ENCODE measurements around the gene IFNW1. TPM values are rescaled to one million over a fixed set of nuclear protein-coding genes. Genes with fewer than 3 reads are reported as not detected.
"Not testable (repeated sequence)": the region's sequence is repeated elsewhere in the genome, so short reads cannot be mapped to it uniquely, and the experiment has no call there.

The IFNW1 gene
- total and polyA plus RNA-seq, 11 donors: not detected

DNA sequence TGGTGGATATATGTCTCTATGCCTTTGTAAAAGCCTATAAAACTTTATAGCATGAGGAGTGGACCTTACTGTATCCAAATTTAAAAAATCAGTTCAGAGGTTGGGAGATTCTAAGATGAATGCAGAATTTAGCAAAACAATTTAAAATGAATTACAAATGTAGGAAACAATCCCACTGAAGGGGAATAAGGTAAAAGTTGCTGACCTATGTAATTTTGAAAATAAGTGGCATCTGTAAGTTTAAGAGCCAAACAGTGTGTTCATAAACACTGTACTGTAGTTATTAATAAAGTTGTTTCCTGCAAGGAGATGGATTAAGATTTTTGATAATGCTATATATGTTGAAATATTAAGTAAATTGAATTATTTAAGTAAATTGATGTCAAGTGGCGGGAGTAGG, 4.6 kb downstream of the IFNW1 start:
- no peak overlapping the region for H3K27ac ChIP-seq
- ATAC-seq (no peak), DNase-seq (no peak)
- no peaks in the 10 kb centered on the region for H3K9me3 ChIP-seq
- WGBS, 4 donors: 0 to 97% (median 46%) methylated on average over 1 of the region's 1 CpG
- no peak overlapping the region for H3K4me3 ChIP-seq
- no peaks in the 10 kb centered on the region for H3K27me3 ChIP-seq
- intact Hi-C loops (cut with DNase I): no loop called here
- peaks cover 0 to 10% (median 0%) of the 10 kb centered on the region in 12 donors for H3K4me1 ChIP-seq
- no peak for TF ChIP-seq POLR2A (IDR thresholded peaks at IDR 0.05)
- TF ChIP-seq, protein P1, sequence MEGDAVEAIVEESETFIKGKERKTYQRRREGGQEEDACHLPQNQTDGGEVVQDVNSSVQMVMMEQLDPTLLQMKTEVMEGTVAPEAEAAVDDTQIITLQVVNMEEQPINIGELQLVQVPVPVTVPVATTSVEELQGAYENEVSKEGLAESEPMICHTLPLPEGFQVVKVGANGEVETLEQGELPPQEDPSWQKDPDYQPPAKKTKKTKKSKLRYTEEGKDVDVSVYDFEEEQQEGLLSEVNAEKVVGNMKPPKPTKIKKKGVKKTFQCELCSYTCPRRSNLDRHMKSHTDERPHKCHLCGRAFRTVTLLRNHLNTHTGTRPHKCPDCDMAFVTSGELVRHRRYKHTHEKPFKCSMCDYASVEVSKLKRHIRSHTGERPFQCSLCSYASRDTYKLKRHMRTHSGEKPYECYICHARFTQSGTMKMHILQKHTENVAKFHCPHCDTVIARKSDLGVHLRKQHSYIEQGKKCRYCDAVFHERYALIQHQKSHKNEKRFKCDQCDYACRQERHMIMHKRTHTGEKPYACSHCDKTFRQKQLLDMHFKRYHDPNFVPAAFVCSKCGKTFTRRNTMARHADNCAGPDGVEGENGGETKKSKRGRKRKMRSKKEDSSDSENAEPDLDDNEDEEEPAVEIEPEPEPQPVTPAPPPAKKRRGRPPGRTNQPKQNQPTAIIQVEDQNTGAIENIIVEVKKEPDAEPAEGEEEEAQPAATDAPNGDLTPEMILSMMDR (IDR thresholded peaks at IDR 0.05): no peak
- no peaks in the 10 kb centered on the region for H3K36me3 ChIP-seq

DNA sequence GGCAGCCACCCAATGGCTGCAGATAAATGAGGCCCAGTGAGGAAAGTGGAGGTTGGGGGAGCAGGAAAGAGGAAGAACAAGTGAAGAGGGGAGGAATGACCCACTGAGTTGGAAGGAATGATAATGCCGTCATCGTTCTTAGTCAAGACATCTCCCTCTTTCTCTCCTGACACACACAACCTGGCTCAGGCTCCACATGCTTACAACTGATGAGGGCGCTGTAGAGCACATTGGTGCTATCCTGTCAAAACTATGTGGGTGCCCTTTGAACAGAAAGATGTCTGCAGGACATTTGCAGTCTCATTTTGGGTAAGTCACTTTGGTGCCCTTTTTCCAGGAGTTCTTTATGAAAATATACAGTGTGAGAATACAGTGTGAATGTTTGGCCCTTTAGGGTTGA, 5.9 kb downstream of the IFNW1 start:
- H3K4me1 ChIP-seq: no peaks in the 10 kb centered on the region
- no peak overlapping the region for H3K27ac ChIP-seq
- intact Hi-C loops (cut with DNase I): no loop called here
- no peaks in the 10 kb centered on the region for H3K9me3 ChIP-seq
- no peak overlapping the region for H3K4me3 ChIP-seq
- no peaks in the 10 kb centered on the region for H3K36me3 ChIP-seq
- DNase-seq (no peak), ATAC-seq (no peak)
- no peak for TF ChIP-seq POLR2A (IDR thresholded peaks at IDR 0.05)
- TF ChIP-seq, protein P1 (IDR thresholded peaks at IDR 0.05): no peak
- WGBS, 4 donors: 66 to 81% (median 72%) methylated on average over 3 of the region's 3 CpGs
- no peaks in the 10 kb centered on the region for H3K27me3 ChIP-seq

DNA sequence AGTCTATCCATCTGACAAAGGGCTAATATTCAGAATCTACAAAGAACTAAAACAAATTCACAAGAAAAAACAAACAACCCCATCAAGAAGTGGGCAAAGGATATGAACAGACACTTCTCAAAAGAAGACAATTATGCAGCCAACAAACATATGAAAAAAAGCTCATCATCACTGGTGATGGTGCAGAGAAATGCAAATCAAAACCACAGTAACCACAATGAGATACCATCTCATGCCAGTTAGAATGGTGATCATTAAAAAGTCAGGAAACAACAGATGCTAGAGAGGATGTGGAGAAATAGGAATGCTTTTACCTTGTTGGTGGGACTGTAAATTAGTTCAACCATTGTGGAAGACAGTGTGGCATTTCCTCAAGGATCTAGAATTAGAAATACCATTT, 13.4 kb downstream of the IFNW1 start:
- H3K27ac ChIP-seq; H3K27me3 ChIP-seq; ATAC-seq; intact Hi-C loops (cut with DNase I); H3K9me3 ChIP-seq; H3K4me1 ChIP-seq; DNase-seq; H3K36me3 ChIP-seq; H3K4me3 ChIP-seq: not testable (repeated sequence)

DNA sequence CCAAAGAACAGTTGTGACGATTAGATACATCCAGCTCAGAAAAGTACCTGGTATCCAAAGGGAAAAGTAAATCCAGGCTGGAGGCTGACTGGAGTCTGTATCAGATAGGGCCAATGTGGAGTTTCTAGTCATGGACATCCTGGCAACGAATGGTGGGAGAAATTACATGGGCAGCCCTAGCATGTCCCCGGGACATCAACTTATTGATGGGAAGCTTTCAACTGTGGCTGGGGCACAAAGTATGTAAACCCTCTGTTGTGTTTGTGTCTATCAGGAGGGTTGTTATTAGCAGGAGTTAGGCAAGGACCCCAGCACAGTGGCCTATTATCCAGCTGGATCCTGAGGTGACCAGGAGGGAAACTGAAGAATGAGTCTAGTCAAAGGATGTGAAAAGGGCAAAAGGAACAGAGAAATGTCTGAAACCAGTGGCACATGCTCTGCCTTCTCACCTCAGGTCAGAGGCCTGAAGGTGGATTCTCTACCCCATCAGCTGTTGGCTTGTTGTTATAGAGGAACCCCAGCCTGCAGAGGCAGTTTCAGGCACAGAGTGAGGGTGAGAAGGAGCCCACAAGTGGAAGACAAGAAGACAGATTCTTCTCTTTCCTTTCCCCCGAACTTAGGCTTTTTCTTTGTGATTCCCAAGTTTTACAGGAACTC, 19.9 kb downstream of the IFNW1 start:
- 77 to 95% (median 92%) methylated on average over 4 of the region's 4 CpGs for WGBS, 4 donors
- intact Hi-C loops (cut with DNase I): no loop called here
- H3K4me3 ChIP-seq: no peak overlapping the region
- no peaks in the 10 kb centered on the region for H3K27me3 ChIP-seq
- H3K4me1 ChIP-seq: peaks cover 0 to 8% (median 0%) of the 10 kb centered on the region in 12 donors
- ATAC-seq (no peak), DNase-seq (no peak)
- H3K36me3 ChIP-seq: no peaks in the 10 kb centered on the region
- H3K9me3 ChIP-seq: no peaks in the 10 kb centered on the region
- H3K27ac ChIP-seq: no peak overlapping the region
- no peak for TF ChIP-seq POLR2A (IDR thresholded peaks at IDR 0.05)
- TF ChIP-seq, protein P1 (IDR thresholded peaks at IDR 0.05): no peak

DNA sequence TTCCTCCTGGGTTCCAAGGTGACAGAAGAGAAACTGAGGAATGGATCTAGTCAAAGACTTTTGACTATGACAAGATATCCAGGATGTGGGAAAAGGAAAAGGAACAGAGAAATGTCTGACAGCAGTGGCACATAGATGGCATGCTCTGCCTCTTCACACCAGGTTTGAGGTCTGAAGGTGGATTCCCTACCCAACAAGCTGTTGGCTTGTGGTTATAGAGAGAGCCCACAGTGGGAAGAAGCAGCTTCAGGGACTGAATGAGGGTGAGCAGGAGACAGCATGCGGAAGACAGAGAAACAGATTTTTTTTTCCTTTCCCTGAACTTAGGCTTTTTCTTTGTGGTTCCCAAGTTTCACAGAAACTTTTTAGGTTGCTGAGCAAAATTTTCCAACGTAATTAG, 20.6 kb downstream of the IFNW1 start:
- intact Hi-C loops (cut with DNase I): no loop called here
- no peak overlapping the region for H3K4me3 ChIP-seq
- peaks cover 0 to 8% (median 0%) of the 10 kb centered on the region in 12 donors for H3K4me1 ChIP-seq
- no peak overlapping the region for H3K27ac ChIP-seq
- no peak for DNase-seq
- H3K9me3 ChIP-seq: no peaks in the 10 kb centered on the region
- no peak for ATAC-seq
- no peaks in the 10 kb centered on the region for H3K27me3 ChIP-seq
- TF ChIP-seq, protein P1 (IDR thresholded peaks at IDR 0.05): no peak
- no peak for TF ChIP-seq POLR2A (IDR thresholded peaks at IDR 0.05)
- no peaks in the 10 kb centered on the region for H3K36me3 ChIP-seq
- WGBS, 4 donors: 88 to 93% (median 90%) methylated on average over 2 of the region's 2 CpGs
